H9 (cell line): Measurements from ENCODE around the gene SLCO3A1. TPM values are rescaled to one million over a fixed set of nuclear protein-coding genes. Genes with fewer than 3 reads are reported as not detected.

ENCODE experiments used
- DNase-seq: peaks from one replicate; pipeline ENCODE4 v3.0.0-alpha.2; 2017
- H2AFZ ChIP-seq: one replicate; pipeline ENCODE4 v1.6.1; 2013; ENCODE audit warnings: mild to moderate bottlenecking, low read length, control low read depth, moderate library complexity
- H2AK5ac ChIP-seq: 2 replicates; pipeline ENCODE4 v1.6.1; 2013; ENCODE audit warnings: low read length, control low read depth, mixed read lengths; ENCODE audit not compliant: insufficient read length
- H2BK120ac ChIP-seq: one replicate; pipeline ENCODE4 v1.6.1; 2013; ENCODE audit warnings: low read depth, mild to moderate bottlenecking, low read length, control low read depth, inconsistent platforms; ENCODE audit not compliant: poor library complexity, severe bottlenecking
- H2BK12ac ChIP-seq: 2 replicates; pipeline ENCODE4 v1.6.1; 2013; ENCODE audit warnings: low read length, control low read depth, mixed read lengths, low read depth; ENCODE audit not compliant: insufficient read length
- H2BK15ac ChIP-seq: 2 replicates; pipeline ENCODE4 v1.6.1; 2013; ENCODE audit warnings: low read depth, low read length, control low read depth
- H2BK20ac ChIP-seq: one replicate; pipeline ENCODE4 v1.6.1; 2013; ENCODE audit warnings: low read depth, mild to moderate bottlenecking, low read length, control low read depth, inconsistent platforms; ENCODE audit not compliant: poor library complexity, severe bottlenecking
- H2BK5ac ChIP-seq: 2 replicates; pipeline ENCODE4 v1.6.1; 2013; ENCODE audit warnings: low read length, control low read depth, mixed read lengths; ENCODE audit not compliant: insufficient read length
- H3K14ac ChIP-seq: 2 replicates; pipeline ENCODE4 v1.6.1; 2013; ENCODE audit warnings: low read length, control low read depth; ENCODE audit not compliant: insufficient read depth
- H3K18ac ChIP-seq: 2 replicates; pipeline ENCODE4 v1.6.1; 2013; ENCODE audit warnings: low read depth, mild to moderate bottlenecking, mixed read lengths, low read length, control low read depth; ENCODE audit not compliant: insufficient read length
- H3K23ac ChIP-seq: 2 replicates; pipeline ENCODE4 v1.6.1; 2013; ENCODE audit warnings: low read length, control low read depth, mixed read lengths, low read depth; ENCODE audit not compliant: insufficient read length
- H3K23me2 ChIP-seq: 2 replicates; pipeline ENCODE4 v1.6.1; 2013; ENCODE audit warnings: low read depth, mild to moderate bottlenecking, mixed read lengths, low read length, control low read depth; ENCODE audit not compliant: insufficient read length, poor library complexity, severe bottlenecking
- H3K27ac ChIP-seq: 2 replicates; pipeline ENCODE4 v1.5.1; 2013; ENCODE audit warnings: low read length, control low read depth, mixed read lengths, low read depth; ENCODE audit not compliant: insufficient read length
- H3K27me3 ChIP-seq: 2 replicates; pipeline ENCODE4 v1.6.1; 2013; ENCODE audit warnings: low read length, control low read depth, inconsistent platforms; ENCODE audit not compliant: insufficient read depth
- H3K4ac ChIP-seq: 2 replicates; pipeline ENCODE4 v1.6.1; 2013; ENCODE audit warnings: low read depth, mild to moderate bottlenecking, control low read depth, inconsistent platforms, low read length, moderate library complexity
- H3K4me1 ChIP-seq: 2 replicates; pipeline ENCODE4 v1.6.1; 2013; ENCODE audit warnings: low read length, control low read depth, inconsistent platforms; ENCODE audit not compliant: insufficient read depth
- H3K4me2 ChIP-seq: 2 replicates; pipeline ENCODE4 v1.6.1; 2013; ENCODE audit warnings: low read length, control low read depth, mixed read lengths; ENCODE audit not compliant: insufficient read length, insufficient read depth
- H3K56ac ChIP-seq: 2 replicates; pipeline ENCODE4 v1.6.1; 2013; ENCODE audit warnings: low read depth, mild to moderate bottlenecking, mixed read lengths, low read length, control low read depth; ENCODE audit not compliant: insufficient read length
- H3K79me1 ChIP-seq: 2 replicates; pipeline ENCODE4 v1.6.1; 2013; ENCODE audit warnings: low read depth, mild to moderate bottlenecking, moderate library complexity, low read length, control low read depth, inconsistent platforms; ENCODE audit not compliant: insufficient read depth, poor library complexity, severe bottlenecking
- H3K79me2 ChIP-seq: 2 replicates; pipeline ENCODE4 v1.6.1; 2013; ENCODE audit warnings: low read length, control low read depth, inconsistent platforms; ENCODE audit not compliant: insufficient read depth
- H3K9ac ChIP-seq: 2 replicates; pipeline ENCODE4 v1.6.1; 2013; ENCODE audit warnings: low read length, control low read depth, mixed read lengths; ENCODE audit not compliant: insufficient read length; ENCODE audit errors: extremely low read depth
- H3K9me3 ChIP-seq: one replicate; pipeline ENCODE4 v1.6.1; 2013; ENCODE audit warnings: low read depth, low read length, inconsistent platforms; ENCODE audit not compliant: control insufficient read depth
- H3T11ph ChIP-seq: one replicate; pipeline ENCODE4 v1.6.1; 2013; ENCODE audit warnings: mild to moderate bottlenecking, low read length, control low read depth, inconsistent platforms
- H4K20me1 ChIP-seq: one replicate; pipeline ENCODE4 v1.6.1; 2013; ENCODE audit not compliant: control insufficient read depth, insufficient read length, insufficient read depth
- H4K5ac ChIP-seq: 2 replicates; pipeline ENCODE4 v1.6.1; 2013; ENCODE audit warnings: low read depth, mild to moderate bottlenecking, mixed read lengths, low read length, control low read depth; ENCODE audit not compliant: insufficient read length
- H4K8ac ChIP-seq: replicated peaks from 2 replicates; pipeline ENCODE4 v1.6.1; 2013; ENCODE audit warnings: low read length, control low read depth, mixed read lengths, low read depth; ENCODE audit not compliant: insufficient read length
- H4K91ac ChIP-seq: 2 replicates; pipeline ENCODE4 v1.6.1; 2013; ENCODE audit warnings: low read depth, mild to moderate bottlenecking, moderate library complexity, mixed read lengths, low read length, control low read depth; ENCODE audit not compliant: insufficient read length
- H3K27ac Mint-ChIP-seq, 3 experiments: 2 replicates in 2 of 3; 3 replicates in 1 of 3; pipeline ENCODE4 v1.8.0; 2020 to 2021; ENCODE audit warnings: mixed read lengths in 3 of 3, mild to moderate bottlenecking in 1 of 3, moderate library complexity in 1 of 3
- H3K27me3 Mint-ChIP-seq: 2 replicates; pipeline ENCODE4 v1.8.0; 2021; ENCODE audit warnings: low read depth, mild to moderate bottlenecking, moderate library complexity, mixed read lengths
- H3K36me3 Mint-ChIP-seq, 3 experiments: 2 replicates in 2 of 3; 3 replicates in 1 of 3; pipeline ENCODE4 v1.8.0; 2020 to 2021; ENCODE audit warnings: low read depth in 3 of 3, mixed read lengths in 3 of 3; ENCODE audit not compliant: insufficient read depth in 1 of 3
- H3K4me1 Mint-ChIP-seq, 2 experiments: 2 replicates each; pipeline ENCODE4 v1.8.0; 2020; ENCODE audit warnings: mixed read lengths in 2 of 2
- H3K4me3 Mint-ChIP-seq, 2 experiments: 2 replicates in 1 of 2; 3 replicates in 1 of 2; pipeline ENCODE4 v1.8.0; 2020 to 2021; ENCODE audit warnings: mild to moderate bottlenecking in 2 of 2, mixed read lengths in 2 of 2, moderate library complexity in 1 of 2
- H3K9me3 Mint-ChIP-seq, 2 experiments: 2 replicates in 1 of 2; 3 replicates in 1 of 2; pipeline ENCODE4 v1.8.0; 2020; ENCODE audit warnings: mild to moderate bottlenecking in 2 of 2, mixed read lengths in 2 of 2, moderate library complexity in 1 of 2
- CTCF ChIP-seq: fragments of 200-600 bp; sonication (generic); conservative IDR thresholded peaks from 3 replicates; pipeline ENCODE4 v1.8.0; 2021; ENCODE audit warnings: antibody characterized with exemption, mild to moderate bottlenecking
- WGBS: extraction: QIAGEN DNeasy Blood & Tissue Kit; methylation state at CpG from one replicate; pipeline ENCODE4 v1.1.7; 2013; ENCODE audit warnings: missing lambda C conversion rate, low lambda C conversion rate, mixed read lengths; ENCODE audit not compliant: insufficient read length; ENCODE audit errors: extremely low coverage; 5-methylcytosine and 5-hydroxymethylcytosine counted together
- total RNA-seq: library from RNA; stranded (reverse); gene quantifications from 2 replicates; pipeline ENCODE4 v1.2.1, GENCODE V29; 2021

Gene SLCO3A1
- total RNA-seq, 1 experiment from 2014 or later = 9.4 TPM

- no peaks in the 10 kb centered on the region for H3K4me1 ChIP-seq
- Mint-ChIP-seq H3K4me3 (no peak overlapping the region), H3K4me1 (no peaks in the 10 kb centered on the region)
Measured at GRCh38 chr15:92044203-92044909, 190.8 kb downstream of the SLCO3A1 start.

More at GRCh38 chr15:92044203-92044909, 190.8 kb downstream of the SLCO3A1 start:
- Histone ChIP-seq H3K23ac (no peak overlapping the region), H2AK5ac (no peak overlapping the region), H3K9me3 (no peaks in the 10 kb centered on the region), H4K5ac (no peak overlapping the region), H3K79me2 (no peaks in the 10 kb centered on the region), H3K79me1 (no peaks in the 10 kb centered on the region), H4K20me1 (no peaks in the 10 kb centered on the region), H3K18ac (no peak overlapping the region), H4K8ac (no peak overlapping the region), H3K9ac (no peak overlapping the region), H3K27ac (no peak overlapping the region), H2AFZ (no peak overlapping the region), H3K23me2 (no peaks in the 10 kb centered on the region), H2BK12ac (no peak overlapping the region), H4K91ac (no peak overlapping the region), H3K56ac (no peak overlapping the region), H3T11ph (no peak overlapping the region), H2BK15ac (no peak overlapping the region), H2BK5ac (no peak overlapping the region), H2BK120ac (no peak overlapping the region), H3K4ac (no peak overlapping the region), H3K27me3 (no peaks in the 10 kb centered on the region), H2BK20ac (no peak overlapping the region), H3K4me2 (no peak overlapping the region), H3K14ac (no peak overlapping the region)
- no peak for DNase-seq
- Mint-ChIP-seq H3K36me3 (peaks cover under 1 to 4% (median under 1%) of the 10 kb centered on the region in 3 experiments; a peak in 3 of 7 replicates), H3K9me3 (peaks cover 0 to under 1% of the 10 kb centered on the region in 2 experiments; a peak in 1 of 5 replicates), H3K27ac (0 out of 7 replicates have a peak overlapping the region, but pooled peaks of 1 of the 3 experiments have one; percentile 31), H3K27me3 (peaks cover 3% of the 10 kb centered on the region; the same call in 1 of the 2 replicates)
- WGBS = no CpG with 5 or more reads among the region's 10 CpGs
- no peak for TF ChIP-seq CTCF
